Progenitor cell of endocrine pancreas (in vitro differentiated cells): ENCODE data around the gene KSR2. TPM values are rescaled to one million over a fixed set of nuclear protein-coding genes. Genes with fewer than 3 reads are reported as not detected.

Source experiments
- DNase-seq: peaks from one replicate; pipeline ENCODE4 v3.0.0; 2021; ENCODE audit warnings: low spot score; ENCODE audit not compliant: unreplicated experiment
- H3K27ac Mint-ChIP-seq: 2 replicates; pipeline ENCODE4 v1.8.0; 2021; ENCODE audit warnings: mild to moderate bottlenecking, moderate library complexity, mixed read lengths
- H3K27me3 Mint-ChIP-seq: 2 replicates; pipeline ENCODE4 v1.8.0; 2021; ENCODE audit warnings: mixed read lengths
- H3K36me3 Mint-ChIP-seq: 2 replicates; pipeline ENCODE4 v1.8.0; 2022; ENCODE audit warnings: mixed read lengths; ENCODE audit not compliant: insufficient read depth
- H3K4me1 Mint-ChIP-seq: 2 replicates; pipeline ENCODE4 v1.8.0; 2021; ENCODE audit warnings: low read depth, mixed read lengths
- H3K4me3 Mint-ChIP-seq: 2 replicates; pipeline ENCODE4 v1.8.0; 2021; ENCODE audit warnings: low read depth, mild to moderate bottlenecking, moderate library complexity, mixed read lengths
- H3K9me3 Mint-ChIP-seq: 2 replicates; pipeline ENCODE4 v1.8.0; 2021; ENCODE audit warnings: low read depth, mixed read lengths
- total RNA-seq: library from RNA; stranded (reverse); gene quantifications from 2 replicates; pipeline ENCODE4 v1.2.1, GENCODE V29; 2021
- TF ChIP-seq, protein P1 (sequence below): fragments of 200-600 bp; sonication (generic); IDR thresholded peaks from one replicate; pipeline ENCODE4 v1.5.0; 2021; ENCODE audit warnings: antibody characterized with exemption, mild to moderate bottlenecking; ENCODE audit not compliant: unreplicated experiment

Gene KSR2
- total RNA-seq, 1 donor from 2014 or later: 1.8 TPM

DNA sequence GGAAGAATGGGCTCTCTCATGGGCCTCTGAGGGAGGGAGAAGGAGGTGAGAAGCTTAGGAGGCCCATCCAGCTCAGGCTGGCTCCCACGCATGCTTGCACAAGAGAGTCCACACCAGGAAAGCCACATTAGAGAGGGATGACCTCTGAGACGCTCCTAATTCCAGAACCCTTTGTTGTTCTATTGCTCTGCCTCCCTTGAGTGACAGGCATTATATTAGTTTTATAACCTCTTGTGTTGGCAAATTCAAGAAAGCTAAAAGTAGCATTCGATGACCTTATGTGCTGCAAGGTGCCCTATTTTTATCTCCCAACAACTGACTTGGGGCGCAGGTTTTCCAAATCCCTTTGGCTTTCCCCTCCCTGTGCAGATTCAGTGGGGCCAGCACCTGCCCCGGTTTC is 190.1 kb downstream of the KSR2 start:
- TF ChIP-seq, protein P1, sequence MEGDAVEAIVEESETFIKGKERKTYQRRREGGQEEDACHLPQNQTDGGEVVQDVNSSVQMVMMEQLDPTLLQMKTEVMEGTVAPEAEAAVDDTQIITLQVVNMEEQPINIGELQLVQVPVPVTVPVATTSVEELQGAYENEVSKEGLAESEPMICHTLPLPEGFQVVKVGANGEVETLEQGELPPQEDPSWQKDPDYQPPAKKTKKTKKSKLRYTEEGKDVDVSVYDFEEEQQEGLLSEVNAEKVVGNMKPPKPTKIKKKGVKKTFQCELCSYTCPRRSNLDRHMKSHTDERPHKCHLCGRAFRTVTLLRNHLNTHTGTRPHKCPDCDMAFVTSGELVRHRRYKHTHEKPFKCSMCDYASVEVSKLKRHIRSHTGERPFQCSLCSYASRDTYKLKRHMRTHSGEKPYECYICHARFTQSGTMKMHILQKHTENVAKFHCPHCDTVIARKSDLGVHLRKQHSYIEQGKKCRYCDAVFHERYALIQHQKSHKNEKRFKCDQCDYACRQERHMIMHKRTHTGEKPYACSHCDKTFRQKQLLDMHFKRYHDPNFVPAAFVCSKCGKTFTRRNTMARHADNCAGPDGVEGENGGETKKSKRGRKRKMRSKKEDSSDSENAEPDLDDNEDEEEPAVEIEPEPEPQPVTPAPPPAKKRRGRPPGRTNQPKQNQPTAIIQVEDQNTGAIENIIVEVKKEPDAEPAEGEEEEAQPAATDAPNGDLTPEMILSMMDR: no peak
- H3K4me1 Mint-ChIP-seq: no peaks in the 10 kb centered on the region
- no peak overlapping the region for H3K27ac Mint-ChIP-seq
- H3K27me3 Mint-ChIP-seq: peaks cover 12% of the 10 kb centered on the region
- no peak for DNase-seq
- H3K4me3 Mint-ChIP-seq: no peak overlapping the region
- H3K9me3 Mint-ChIP-seq: no peaks in the 10 kb centered on the region
- no peaks in the 10 kb centered on the region for H3K36me3 Mint-ChIP-seq

DNA sequence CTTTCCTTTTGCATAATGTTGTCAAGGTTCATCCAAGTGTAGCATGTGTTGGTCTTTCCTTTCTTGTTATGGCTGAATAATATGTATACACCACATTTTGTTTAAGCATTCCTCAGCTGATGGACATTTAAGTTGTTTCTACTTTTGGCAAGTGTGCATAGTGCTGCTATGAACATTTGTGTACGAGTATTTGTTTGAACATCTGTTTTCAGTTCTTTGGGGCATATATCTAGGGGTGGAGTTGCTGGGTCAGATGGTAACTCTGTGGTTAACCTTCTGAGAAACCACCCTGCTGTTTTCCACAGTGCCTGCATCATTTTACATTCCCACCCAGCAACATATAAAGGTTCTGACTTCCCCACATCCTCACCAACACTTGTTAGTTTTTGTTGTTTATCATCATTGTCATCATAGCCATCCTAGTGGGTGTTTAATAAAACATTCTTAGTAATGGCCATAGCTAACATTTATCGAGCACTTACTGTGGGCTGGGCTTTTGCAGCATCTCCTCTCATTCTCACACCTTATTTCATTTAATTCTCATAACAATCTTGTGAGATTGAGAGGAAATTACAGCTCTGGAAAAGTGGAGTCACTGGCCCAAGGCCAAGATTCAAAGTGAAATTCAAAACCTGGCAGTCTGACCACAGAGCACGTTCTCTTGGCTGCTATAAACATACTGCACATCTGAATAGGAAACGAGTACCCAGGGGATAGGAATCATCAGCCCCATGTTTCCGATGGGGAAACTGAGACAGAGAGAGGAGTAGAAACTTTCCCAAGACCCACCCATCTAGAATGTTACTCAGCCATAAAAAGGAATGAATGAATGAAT is 193.6 kb downstream of the KSR2 start:
- TF ChIP-seq, protein P1: no peak
- Mint-ChIP-seq H3K27ac (no peak overlapping the region), H3K4me1 (no peaks in the 10 kb centered on the region), H3K36me3 (no peaks in the 10 kb centered on the region), H3K4me3 (no peak overlapping the region), H3K9me3 (no peaks in the 10 kb centered on the region), H3K27me3 (peaks cover 11% of the 10 kb centered on the region)
- no peak for DNase-seq

DNA sequence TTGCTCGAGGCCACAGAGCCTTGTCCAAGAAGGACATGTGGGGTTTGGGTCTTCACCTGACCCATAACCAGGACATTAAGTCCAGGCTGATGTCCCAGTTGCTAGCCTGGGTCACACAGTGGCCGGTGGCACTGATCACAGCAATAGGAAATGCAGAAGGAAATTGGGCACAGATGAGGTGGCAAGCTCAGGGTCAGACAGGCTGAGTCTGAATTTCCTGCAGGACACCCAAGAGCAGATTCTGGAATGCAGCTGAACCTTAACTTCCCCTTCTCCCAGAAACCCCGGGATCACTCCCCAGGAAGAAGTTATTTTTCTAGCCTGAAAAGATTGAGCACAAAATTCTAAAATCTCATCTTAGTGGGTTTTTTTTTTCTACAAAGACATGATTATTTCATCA is 199.9 kb downstream of the KSR2 start:
- Mint-ChIP-seq H3K4me3 (no peak overlapping the region), H3K9me3 (peaks cover 9% of the 10 kb centered on the region), H3K27ac (no peak overlapping the region), H3K27me3 (peaks cover 5% of the 10 kb centered on the region), H3K4me1 (peaks cover 2% of the 10 kb centered on the region), H3K36me3 (peaks cover 5% of the 10 kb centered on the region)
- no peak for DNase-seq
- TF ChIP-seq, protein P1: no peak

DNA sequence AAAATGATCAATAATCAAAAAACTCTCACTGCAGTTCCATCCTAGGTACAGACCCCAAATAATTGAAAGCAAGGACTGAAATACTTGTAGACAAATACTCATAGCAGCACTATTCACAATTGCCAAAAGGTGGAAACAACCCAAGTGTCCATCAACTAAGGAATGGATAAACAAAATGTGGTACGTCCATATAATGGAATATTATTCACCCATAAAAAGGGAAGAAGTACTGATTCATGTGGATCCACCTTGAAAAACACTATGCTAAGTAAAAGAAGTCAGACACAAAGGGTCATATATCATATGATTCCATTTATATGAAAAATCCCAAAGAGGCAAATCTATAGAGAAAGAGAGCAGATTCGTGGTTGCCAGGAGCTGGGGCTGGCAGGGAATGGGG is 202.8 kb downstream of the KSR2 start:
- Mint-ChIP-seq H3K36me3 (peaks cover 5% of the 10 kb centered on the region), H3K4me1 (peaks cover 2% of the 10 kb centered on the region), H3K27ac (no peak overlapping the region), H3K4me3 (no peak overlapping the region), H3K27me3 (no peaks in the 10 kb centered on the region), H3K9me3 (peaks cover 9% of the 10 kb centered on the region)
- DNase-seq: no peak
- TF ChIP-seq, protein P1: no peak

DNA sequence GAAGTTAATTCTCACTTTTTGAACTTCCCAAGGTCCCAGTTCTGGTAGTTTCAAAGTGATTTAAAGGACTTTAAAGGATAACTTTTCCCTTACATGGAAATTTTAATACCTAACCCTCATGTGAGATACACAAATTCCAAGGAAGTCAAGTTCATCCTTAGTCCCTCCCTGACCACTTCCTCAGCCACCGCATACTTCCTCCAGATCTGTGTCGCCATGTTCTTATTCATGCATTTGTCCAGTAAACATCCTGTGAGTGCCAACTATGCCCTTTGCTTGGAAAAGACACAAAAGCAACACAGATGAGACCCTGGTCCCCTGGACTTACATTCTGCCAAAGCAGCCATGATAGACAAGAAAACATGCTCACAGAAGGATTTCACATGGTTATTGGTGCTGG is 206.6 kb downstream of the KSR2 start:
- TF ChIP-seq, protein P1: no peak
- Mint-ChIP-seq H3K4me3 (no peak overlapping the region), H3K36me3 (peaks cover 6% of the 10 kb centered on the region), H3K27me3 (no peaks in the 10 kb centered on the region), H3K27ac (peak overlapping the region; percentile 49), H3K9me3 (peaks cover 9% of the 10 kb centered on the region), H3K4me1 (peaks cover 2% of the 10 kb centered on the region)
- DNase-seq: no peak
